Esophagus squamous epithelium (tissue), 4 donors: ENCODE measurements around the gene GLRA1.

Source experiments
- CTCF ChIP-seq, 6 experiments: fragments of 450-650 bp in 4 of 6; fragments of 200-600 bp in 2 of 6; sonication (generic) in 2 of 6; IDR thresholded peaks; one replicate each; pipeline ENCODE4 v1.5.1; 2016 to 2019; ENCODE audit warnings: antibody characterized with exemption in 6 of 6, mild to moderate bottlenecking in 4 of 6, moderate library complexity in 4 of 6
- POLR2A ChIP-seq, 4 donors: fragments of 450-650 bp; IDR thresholded peaks; one replicate each; pipeline ENCODE4 v1.6.1; 2017; ENCODE audit warnings: antibody characterized with exemption in 4 of 4, mild to moderate bottlenecking in 4 of 4, moderate library complexity in 3 of 4

- TF ChIP-seq CTCF (IDR thresholded peaks at IDR 0.05): no peak
- no peak for TF ChIP-seq POLR2A (IDR thresholded peaks at IDR 0.05)
Measured at GRCh38 chr5:151904909-151905308, 19.7 kb downstream of the GLRA1 start.
